DMS 273 treated with DMSO at 0.1 percent for 48 hours (cell line): ENCODE data around the gene NAALADL2.
"Not testable (repeated sequence)": the region's sequence is repeated elsewhere in the genome, so short reads cannot be mapped to it uniquely, and the experiment has no call there.

Source experiments
- DNase-seq: peaks from one replicate; lab custom pipeline; 2025; lab: John Stamatoyannopoulos, UW

The NAALADL2 gene

DNA sequence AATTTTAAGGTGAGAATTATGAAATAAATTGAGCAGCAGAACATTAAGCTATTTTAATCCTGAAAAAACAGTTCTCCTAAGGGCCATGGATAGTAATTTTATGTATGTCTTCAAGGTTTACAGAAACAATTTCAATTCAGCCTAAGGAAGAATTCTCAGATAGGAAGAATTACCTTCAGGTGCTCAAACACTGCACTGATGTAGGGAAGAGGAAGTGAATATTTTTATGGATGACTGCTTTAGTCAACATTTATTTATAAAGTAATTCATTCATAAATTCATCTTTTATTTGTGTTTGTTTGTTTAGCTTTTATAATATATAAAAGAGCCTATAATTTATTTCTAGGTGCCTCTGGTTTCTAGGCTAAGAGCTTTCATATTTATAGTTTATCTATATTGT is 620.7 kb downstream of the NAALADL2 start:
- DNase-seq = no peak

DNA sequence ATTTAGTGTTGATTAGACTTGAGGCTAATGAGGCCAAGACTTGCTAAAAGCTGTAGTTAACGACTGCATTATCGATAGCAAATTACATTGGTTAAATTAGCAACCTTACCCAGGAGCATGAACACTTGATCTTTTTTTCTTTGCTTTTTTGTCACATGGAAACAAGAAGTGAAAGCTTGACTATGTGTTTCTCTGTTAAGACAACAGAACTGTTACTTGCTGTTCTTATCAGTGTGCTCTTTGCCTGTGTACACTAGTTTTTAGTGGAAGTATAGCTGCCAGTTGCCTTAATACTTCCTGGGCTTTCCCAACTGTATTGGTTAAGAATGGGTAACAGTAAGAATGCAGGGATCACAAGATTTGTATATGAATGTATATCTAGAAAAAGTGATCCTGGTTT is 625.5 kb downstream of the NAALADL2 start:
- no peak for DNase-seq

GRCh38 chr3:175485436-175485835 is 626.3 kb downstream of the NAALADL2 start:
- no peak for DNase-seq

DNA sequence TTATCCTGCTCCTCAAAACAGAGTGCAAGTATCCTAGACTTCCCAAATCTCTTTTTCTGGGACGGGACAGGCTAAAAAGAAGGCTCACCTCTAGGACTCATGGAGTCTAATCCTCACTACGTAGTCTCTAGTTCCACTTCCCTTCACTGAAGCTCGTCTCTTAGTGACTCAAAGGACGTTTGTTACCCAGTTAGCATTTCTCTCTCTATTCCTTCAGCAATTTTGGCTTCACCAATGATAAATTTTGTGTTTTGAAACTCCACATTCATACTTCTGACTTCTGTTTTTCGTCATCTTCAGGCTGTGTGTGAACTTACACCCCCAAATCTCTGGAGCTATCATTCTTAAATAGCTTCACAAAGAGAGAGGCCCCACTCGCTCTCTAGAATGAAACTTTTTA is 627.1 kb downstream of the NAALADL2 start:
- DNase-seq = no peak

DNA sequence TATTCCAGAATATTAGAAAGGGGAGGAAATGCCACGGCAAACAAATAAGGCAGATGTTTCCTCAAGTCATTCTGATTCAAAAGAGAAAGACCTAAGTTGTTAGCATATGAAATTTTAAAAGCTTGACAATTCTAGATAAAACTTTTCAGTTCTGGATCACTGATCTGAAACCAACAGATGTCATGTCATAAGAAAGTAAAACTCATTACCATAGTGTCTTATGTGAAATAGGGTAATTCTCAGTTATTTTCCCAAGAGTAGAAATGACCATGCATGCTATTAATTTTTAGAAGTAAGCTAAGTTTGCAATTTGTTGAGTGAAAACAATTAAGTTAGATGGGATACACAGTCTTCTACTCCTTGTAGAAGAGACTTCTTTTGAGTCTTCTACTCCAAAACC is 630.3 kb downstream of the NAALADL2 start:
- no peak for DNase-seq

DNA sequence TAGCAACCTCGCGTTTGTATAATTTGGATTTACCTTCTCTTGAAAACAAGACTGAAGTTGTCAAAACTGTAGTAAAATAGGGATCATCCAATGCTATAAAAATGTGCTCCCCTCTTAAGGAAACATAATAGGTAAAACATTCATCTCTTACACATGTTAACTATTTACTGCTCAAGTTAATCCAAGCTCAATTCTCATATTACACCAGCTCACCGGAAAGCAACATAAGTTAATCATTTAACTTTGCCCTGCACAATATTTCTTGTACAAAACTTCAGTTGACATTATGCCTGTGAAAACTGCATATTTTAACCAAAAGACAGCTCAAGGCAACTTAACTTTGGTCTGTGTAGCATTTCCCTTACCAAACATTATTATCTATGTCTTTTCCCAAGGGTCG is 634.2 kb downstream of the NAALADL2 start:
- no peak for DNase-seq

GRCh38 chr3:175495331-175495730 is 636.2 kb downstream of the NAALADL2 start:
- no peak for DNase-seq

DNA sequence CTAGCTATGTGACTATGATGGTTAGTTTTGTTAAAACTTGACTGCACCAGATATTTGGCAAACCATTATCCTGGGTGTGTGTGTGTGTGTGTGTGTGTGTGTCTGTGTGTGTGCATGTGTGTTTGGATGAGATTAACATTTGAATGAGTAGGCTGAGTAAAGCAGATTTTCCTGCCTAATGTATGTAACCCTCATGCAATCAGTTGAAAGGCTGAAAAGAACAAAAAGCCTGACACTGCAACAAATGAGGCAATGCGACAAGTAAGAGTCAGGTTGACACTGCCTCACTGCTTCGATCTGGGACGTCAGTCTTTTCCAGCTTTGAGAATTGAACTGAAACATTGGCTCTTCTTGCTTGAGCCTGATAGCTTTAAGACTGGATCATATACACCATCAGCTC is 643.0 kb downstream of the NAALADL2 start:
- DNase-seq = no peak

- DNase-seq = no peak
Measured at GRCh38 chr3:175511219-175511785, 652.2 kb downstream of the NAALADL2 start.

DNA sequence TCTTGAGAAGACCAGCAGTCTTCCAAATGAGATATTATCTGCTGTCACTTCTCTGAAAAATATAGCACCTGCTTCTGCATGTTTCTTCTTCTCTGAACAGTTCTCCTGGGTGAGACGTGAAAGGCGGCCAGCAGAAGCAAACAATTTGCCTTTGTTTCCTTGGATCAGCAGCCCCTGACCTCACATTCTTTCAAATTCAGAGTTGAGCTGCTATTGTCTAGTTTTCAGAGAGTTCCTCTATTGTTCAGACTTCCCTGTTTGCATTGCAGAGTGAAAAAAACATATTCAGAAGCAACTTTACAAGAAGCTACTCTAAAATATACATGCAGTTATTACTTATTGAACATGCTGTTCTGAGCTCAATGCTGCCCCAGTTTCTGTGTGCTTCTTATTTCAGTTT is 653.6 kb downstream of the NAALADL2 start:
- no peak for DNase-seq

- no peak for DNase-seq
Measured at GRCh38 chr3:175518459-175518858, 659.3 kb downstream of the NAALADL2 start.

DNA sequence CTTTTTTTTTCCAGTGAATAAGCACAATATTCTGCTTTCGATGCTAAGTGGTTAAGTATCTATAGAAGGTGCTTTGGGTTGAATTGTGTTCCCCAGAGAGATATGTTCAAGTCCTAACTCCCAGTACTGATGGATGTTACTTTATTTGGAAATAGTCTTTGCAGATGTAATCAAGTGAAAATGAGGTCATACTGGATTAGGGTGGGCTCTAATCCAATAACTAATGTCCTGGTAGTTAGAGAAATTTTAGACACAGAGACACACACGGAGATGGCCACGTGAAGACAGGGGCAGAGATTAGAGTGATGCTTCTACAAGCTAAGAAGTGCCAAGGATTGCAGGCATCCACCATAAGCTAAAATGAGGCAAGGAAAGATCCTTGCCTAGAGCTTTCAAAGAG is 662.3 kb downstream of the NAALADL2 start:
- no peak for DNase-seq

DNA sequence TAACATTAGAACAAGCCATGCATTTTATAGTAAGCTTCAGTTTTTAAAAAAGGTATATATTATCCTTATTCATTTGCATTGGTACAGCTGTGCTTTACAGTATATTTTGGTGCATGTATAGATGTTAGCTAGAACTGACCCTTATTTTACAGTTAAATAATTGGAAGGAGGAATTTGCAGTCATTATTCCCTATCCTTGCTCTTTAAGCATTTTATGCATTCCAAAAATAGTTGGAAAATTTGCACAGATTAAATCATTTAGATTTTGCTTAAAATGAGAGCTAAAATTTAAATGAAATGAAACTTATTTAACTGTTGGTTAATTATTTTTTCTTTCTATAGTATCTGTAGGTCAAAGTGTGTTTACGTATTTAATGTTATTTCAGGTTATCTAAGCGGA is 667.1 kb downstream of the NAALADL2 start:
- no peak for DNase-seq

GRCh38 chr3:175526609-175527280 is 667.6 kb downstream of the NAALADL2 start:
- no peak for DNase-seq

DNA sequence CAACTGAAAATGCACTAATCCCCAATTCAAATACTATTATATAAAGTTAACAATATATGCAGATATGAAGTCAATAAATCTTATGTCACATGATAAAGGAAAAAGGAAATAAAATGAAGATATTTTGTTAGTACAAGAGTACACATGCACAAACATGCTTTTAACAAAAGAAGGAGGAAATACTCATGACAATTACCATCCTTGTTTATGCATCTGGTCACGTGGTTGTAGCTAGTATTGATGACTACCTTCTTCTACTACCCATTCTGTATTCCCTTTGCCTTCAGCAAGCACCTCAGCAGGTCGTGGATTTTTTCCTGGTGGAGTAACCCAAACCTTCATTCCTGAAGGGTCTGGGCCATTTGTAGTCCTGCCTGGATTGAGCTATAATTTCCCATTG is 669.6 kb downstream of the NAALADL2 start:
- DNase-seq = not testable (repeated sequence)

GRCh38 chr3:175535351-175535750 is 676.2 kb downstream of the NAALADL2 start:
- DNase-seq = no peak

DNA sequence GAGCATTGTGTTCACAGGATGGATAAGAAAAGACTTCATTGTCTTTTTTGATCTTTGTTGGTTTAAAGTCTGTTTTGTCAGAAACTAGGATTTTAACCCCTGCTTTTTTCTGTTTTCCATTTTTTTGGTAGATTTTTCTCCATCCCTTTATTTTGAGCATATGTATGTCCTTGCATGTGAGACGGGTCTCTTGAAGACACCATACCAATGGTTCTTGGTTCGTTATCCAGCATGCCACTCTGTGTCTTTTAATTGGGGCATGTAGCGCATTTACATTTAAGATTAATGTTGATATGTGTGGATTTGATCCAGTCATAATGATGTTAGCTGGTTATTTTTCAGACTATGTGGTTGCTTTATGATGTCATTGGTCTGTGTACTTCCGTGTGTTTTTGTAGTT is 687.0 kb downstream of the NAALADL2 start:
- no peak for DNase-seq

DNA sequence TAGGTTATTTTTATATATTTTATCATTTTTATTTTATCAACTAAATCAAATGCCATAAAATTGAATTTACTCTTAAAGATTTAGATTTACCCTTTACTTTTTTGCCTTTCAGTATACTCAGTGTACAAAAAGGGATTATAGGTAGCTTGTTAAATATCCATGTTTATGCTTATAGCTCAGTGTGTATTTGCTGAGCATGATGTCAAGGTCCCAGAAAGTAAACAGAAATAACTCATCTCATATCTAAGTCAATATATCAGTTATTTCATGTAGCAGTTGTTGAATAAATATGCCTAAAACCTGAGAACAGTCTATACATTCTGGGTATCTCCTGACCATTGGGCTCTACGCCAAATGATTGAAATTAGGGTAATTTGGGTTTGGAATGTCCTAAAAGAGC is 693.8 kb downstream of the NAALADL2 start:
- no peak for DNase-seq

GRCh38 chr3:175554801-175555200 is 695.7 kb downstream of the NAALADL2 start:
- no peak for DNase-seq

- DNase-seq = no peak
Measured at GRCh38 chr3:175558261-175558660, 699.1 kb downstream of the NAALADL2 start.

DNA sequence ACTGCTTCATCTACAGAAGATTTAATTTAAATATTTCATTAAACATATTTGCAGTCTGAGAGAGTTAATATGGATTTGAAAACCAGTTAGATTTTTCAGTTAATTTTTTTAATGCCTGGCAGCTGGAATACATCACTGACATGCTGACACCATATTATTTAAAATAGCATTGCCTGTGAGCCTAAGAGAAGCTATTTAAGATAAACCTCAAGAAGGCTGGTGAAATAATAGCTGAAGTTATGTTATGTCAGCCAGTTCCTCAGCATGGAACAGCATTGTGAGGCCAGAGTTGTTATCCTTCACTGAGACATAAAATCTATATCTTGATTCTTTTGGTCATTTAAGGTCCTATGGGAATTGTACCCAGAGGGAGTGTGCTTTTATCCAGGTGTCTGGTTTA is 705.2 kb downstream of the NAALADL2 start:
- DNase-seq = no peak

DNA sequence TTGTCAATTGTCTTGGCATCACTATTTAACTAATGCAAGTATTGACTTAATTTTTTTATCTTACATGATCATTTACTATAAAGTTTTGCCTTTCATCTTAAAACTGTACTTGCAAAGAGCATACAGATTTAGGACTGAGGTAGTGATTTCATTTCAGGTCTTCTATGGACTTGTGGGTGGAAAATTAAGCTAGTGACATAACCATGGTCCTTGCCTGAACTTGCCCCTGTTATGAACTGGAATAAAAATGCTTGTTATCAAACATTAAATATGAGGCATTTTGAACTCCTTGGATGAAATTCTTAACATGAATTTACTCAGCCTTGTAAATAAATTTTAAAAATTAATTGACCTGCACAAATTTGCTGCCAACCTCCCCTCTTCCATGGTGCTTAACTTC is 712.0 kb downstream of the NAALADL2 start:
- DNase-seq = no peak

GRCh38 chr3:175573226-175573625 is 714.1 kb downstream of the NAALADL2 start:
- no peak for DNase-seq

- no peak for DNase-seq
Measured at GRCh38 chr3:175580318-175580717, 721.2 kb downstream of the NAALADL2 start.
